Measurements from ENCODE around the gene CDC42SE2.

- TF ChIP-seq CTCF (IDR thresholded peaks at IDR 0.05; ENCODE audit: insufficient read depth, low read length) (no peak), POLR2AphosphoS5 (IDR thresholded peaks at IDR 0.05; ENCODE audit: low read depth) (no peak)
Measured at GRCh38 chr5:131381777-131382176, 117.9 kb downstream of the CDC42SE2 start.
